NCI-H146 treated with DMSO at 0.1 percent for 48 hours (cell line): ENCODE results near the gene ULK1.

Experiments
- DNase-seq: peaks from one replicate; lab custom pipeline; 2025; ENCODE audit not compliant: unreplicated experiment; lab: John Stamatoyannopoulos, UW

The ULK1 gene

DNA sequence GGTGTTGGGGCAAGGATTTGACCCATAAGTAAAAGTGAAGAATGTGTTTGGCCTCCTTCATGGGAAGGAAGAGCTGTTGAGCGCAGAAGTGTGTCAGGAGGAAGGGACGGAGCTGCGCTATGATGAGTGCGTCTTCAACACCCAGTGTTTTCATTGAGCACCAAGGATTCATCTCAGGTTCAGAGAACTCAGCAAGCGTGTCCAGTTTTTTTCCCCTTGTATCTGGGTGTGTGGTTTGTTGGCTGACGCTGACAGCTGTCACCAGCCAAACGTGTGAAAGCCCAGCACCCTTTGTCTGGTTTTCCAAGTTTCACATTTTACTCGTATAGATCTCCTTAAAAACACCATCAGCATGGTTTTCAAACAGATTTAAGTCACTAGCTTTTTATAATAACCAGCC is 67.6 kb downstream of the ULK1 start:
- DNase-seq, result no peak

DNA sequence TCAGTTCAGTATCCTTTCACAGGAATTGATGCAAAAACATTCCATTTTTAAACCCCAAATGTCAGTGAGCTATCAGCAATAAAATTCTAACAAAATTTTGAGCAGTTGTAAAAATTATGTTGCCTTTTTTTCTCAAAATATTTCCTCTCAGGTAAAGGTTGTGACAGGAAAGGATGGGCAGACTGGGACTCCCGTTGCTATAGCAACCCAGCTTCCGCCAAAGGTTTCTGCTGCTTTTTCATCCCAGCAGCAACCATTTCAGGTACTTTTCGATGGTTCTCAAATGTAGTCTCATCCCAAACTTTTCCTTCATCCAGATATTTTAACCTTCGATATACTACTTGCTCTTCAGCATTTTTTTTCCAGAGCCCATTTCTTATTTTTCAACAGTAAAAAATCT is 69.0 kb downstream of the ULK1 start:
- no peak for DNase-seq

DNA sequence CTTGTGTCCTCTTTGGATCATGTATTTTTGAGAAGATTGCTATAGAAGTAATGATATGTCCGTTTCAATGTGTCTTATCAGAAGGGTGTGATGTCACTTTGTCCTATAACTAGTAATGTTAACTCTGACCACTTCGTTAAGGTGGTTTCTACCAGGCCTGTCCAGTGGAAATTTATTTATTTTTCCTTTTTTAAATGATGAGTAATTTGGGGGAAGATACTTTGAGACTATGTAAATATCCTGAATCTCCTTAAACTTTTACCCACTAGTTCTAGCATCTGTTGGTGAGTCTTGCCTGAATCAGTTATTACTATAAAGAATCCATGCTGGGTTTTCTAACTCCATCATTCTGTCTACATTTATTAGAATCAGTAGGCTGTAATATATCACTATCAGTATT is 70.7 kb downstream of the ULK1 start:
- no peak for DNase-seq

DNA sequence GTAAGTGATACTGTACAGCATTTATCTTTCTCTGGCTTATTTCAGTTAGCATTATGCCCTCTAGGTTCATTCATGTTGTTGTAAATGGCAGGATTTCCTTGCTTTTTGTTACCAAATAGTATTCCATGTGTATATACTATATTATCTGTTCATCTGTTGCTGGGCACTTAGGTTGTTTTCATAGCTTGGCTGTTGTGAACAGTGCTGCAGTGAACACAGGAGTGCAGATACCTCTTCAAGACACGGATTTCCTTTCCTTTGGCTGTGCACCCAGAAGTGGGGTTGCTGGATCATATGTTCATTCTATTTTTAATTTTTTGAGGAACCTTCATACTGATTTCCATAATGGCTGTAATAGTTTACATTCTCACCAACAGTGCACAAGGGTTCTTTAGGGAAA is 76.8 kb downstream of the ULK1 start:
- no peak for DNase-seq
